ENCODE data around the gene SHLD2. TPM values are rescaled to one million over a fixed set of nuclear protein-coding genes. Genes with fewer than 3 reads are reported as not detected.
"Not testable (repeated sequence)": the region's sequence is repeated elsewhere in the genome, so short reads cannot be mapped to it uniquely, and the experiment has no call there.

SHLD2 gene
- total and polyA plus RNA-seq, 2 of the 4 experiments (the other 2 are of a cell fraction): 10.6 to 19.9 TPM

DNA sequence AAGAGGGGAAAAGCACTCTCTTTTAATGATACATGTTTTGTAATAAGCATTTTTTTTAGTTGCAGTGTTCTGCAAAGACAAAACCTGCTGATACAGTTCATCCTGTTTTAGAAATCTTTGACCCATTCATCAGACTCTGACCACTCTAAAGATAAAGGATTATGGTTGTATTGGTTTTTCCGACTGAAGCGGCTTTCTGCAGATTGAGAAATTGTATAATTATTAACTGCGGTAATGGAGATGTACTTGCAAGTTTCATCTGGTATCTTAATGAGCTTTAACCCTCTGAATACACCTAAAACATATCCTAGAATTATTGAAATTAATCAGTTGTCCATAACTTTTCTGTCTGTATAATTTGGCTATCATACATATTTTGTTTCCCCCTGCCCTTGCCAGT lies 50.6 kb downstream of the SHLD2 start:
- dilution Hi-C loops (cut with HindIII; ENCODE audit: low sequenced_read_pairs, unreplicated experiment); DNase-seq; ATAC-seq (ENCODE audit: low read depth); H3K4ac ChIP-seq (ENCODE audit: low read depth, low read length); H2BK15ac ChIP-seq (ENCODE audit: low read depth, low read length); H3K9me1 ChIP-seq (ENCODE audit: insufficient read depth, low read length); H4K8ac ChIP-seq (ENCODE audit: low read depth in 2 of 2, low read length in 2 of 2); H3K18ac ChIP-seq (ENCODE audit: low read depth, low read length); H3K9ac ChIP-seq (ENCODE audit: low read depth, low read length); CTCF ChIA-PET; POLR2A ChIA-PET (ENCODE audit: unreplicated experiment); H3K27me3 ChIP-seq (ENCODE audit: control insufficient read depth, insufficient read depth, low read length); H4K91ac ChIP-seq (ENCODE audit: insufficient read depth, low read depth, low read length); H3K9me3 ChIP-seq (ENCODE audit: control insufficient read depth, insufficient read depth, low read length); H3K4me1 ChIP-seq (ENCODE audit: control insufficient read depth, insufficient read depth, low read length); H3K79me1 ChIP-seq (ENCODE audit: low read depth in 1 of 2, low read length in 2 of 2); H2AK9ac ChIP-seq (replicated peaks; ENCODE audit: low read depth, low read length, poor library complexity); intact Hi-C loops (cut with micrococcal nuclease); H3K56ac ChIP-seq (ENCODE audit: extremely low read depth, insufficient read depth, low read length); H2AK5ac ChIP-seq (ENCODE audit: low read depth, low read length); H3K36me3 ChIP-seq (ENCODE audit: control insufficient read depth, insufficient read depth, low read length); H3K27ac ChIP-seq (ENCODE audit: insufficient read depth, low read length); H2AFZ ChIP-seq (replicated peaks; ENCODE audit: low read length, poor library complexity); H3K4me3 ChIP-seq (ENCODE audit: insufficient read depth, low read depth, low read length); H2BK20ac ChIP-seq (ENCODE audit: low read depth, low read length); BruUV-seq (replicated peaks); H2BK120ac ChIP-seq (ENCODE audit: low read depth, low read length); H3K4me2 ChIP-seq (ENCODE audit: low read depth, low read length); H3K23ac ChIP-seq (ENCODE audit: low read depth, low read length); H2BK5ac ChIP-seq (ENCODE audit: low read depth, low read length, poor library complexity, severe bottlenecking); H3K14ac ChIP-seq (replicated peaks; ENCODE audit: low read depth, low read length); H4K20me1 ChIP-seq (ENCODE audit: insufficient read depth, low read length); H4K5ac ChIP-seq (ENCODE audit: low read depth, low read length); in situ Hi-C loops (cut with MboI; ENCODE audit: low sequenced_read_pairs): not testable (repeated sequence)
- no CpG with 5 or more reads among the region's 3 CpGs for WGBS, 2 experiments (ENCODE audit: extremely low coverage in 2 of 2, insufficient read length in 1 of 2)

DNA sequence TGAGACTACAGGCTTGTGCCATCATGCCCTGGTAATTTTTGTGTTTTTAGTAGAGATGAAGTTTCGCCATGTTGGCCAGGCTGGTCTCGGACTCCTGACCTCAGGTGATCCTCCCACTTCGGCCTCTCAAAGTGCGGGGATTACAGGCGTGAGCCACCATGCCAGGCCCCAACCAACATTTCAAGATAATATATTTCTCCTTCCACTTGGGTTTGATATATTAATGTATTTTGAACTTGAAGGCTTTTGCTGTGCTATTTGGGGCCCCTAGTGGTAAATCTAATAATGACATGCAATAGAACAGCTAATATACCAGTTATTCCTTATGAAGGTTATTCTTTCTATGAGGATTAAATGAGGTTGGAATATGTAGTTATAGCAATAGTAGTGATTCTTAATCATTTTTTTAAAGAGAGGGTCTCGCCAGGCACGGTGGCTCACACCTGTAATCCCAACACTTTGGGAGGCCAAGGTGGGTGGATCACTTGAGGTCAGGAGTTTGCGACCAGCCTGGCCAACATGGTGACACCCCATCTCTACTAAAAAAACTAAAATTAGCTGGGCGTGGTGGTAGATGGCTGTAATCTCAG lies 54.1 kb downstream of the SHLD2 start:
- H3K27me3 ChIP-seq (ENCODE audit: control insufficient read depth, insufficient read depth, low read length); H4K5ac ChIP-seq (ENCODE audit: low read depth, low read length); H2BK15ac ChIP-seq (ENCODE audit: low read depth, low read length); H3K27ac ChIP-seq (ENCODE audit: insufficient read depth, low read length); dilution Hi-C loops (cut with HindIII; ENCODE audit: low sequenced_read_pairs, unreplicated experiment); H2AFZ ChIP-seq (replicated peaks; ENCODE audit: low read length, poor library complexity); H3K4me3 ChIP-seq (ENCODE audit: insufficient read depth, low read depth, low read length); POLR2A ChIA-PET (ENCODE audit: unreplicated experiment); in situ Hi-C loops (cut with MboI; ENCODE audit: low sequenced_read_pairs); H3K4me2 ChIP-seq (ENCODE audit: low read depth, low read length); H2AK5ac ChIP-seq (ENCODE audit: low read depth, low read length); CTCF ChIA-PET; H3K79me1 ChIP-seq (ENCODE audit: low read depth in 1 of 2, low read length in 2 of 2); H3K56ac ChIP-seq (ENCODE audit: extremely low read depth, insufficient read depth, low read length); H3K4me1 ChIP-seq (ENCODE audit: control insufficient read depth, insufficient read depth, low read length); H4K91ac ChIP-seq (ENCODE audit: insufficient read depth, low read depth, low read length); H2BK120ac ChIP-seq (ENCODE audit: low read depth, low read length); H2AK9ac ChIP-seq (replicated peaks; ENCODE audit: low read depth, low read length, poor library complexity); H3K9ac ChIP-seq (ENCODE audit: low read depth, low read length); H2BK20ac ChIP-seq (ENCODE audit: low read depth, low read length); H4K20me1 ChIP-seq (ENCODE audit: insufficient read depth, low read length); H3K23ac ChIP-seq (ENCODE audit: low read depth, low read length); H3K9me3 ChIP-seq (ENCODE audit: control insufficient read depth, insufficient read depth, low read length); intact Hi-C loops (cut with micrococcal nuclease); H3K4ac ChIP-seq (ENCODE audit: low read depth, low read length); H4K8ac ChIP-seq (ENCODE audit: low read depth in 2 of 2, low read length in 2 of 2); H3K14ac ChIP-seq (replicated peaks; ENCODE audit: low read depth, low read length); H3K18ac ChIP-seq (ENCODE audit: low read depth, low read length); DNase-seq; H3K9me1 ChIP-seq (ENCODE audit: insufficient read depth, low read length); H3K36me3 ChIP-seq (ENCODE audit: control insufficient read depth, insufficient read depth, low read length); BruUV-seq (replicated peaks); H2BK5ac ChIP-seq (ENCODE audit: low read depth, low read length, poor library complexity, severe bottlenecking): not testable (repeated sequence)
- ATAC-seq (ENCODE audit: low read depth): peak; percentile 87
- no CpG with 5 or more reads among the region's 9 CpGs for WGBS, 2 experiments (ENCODE audit: extremely low coverage in 2 of 2, insufficient read length in 1 of 2)
